H1 (cell line): ENCODE results near the gene MAP7. TPM values are rescaled to one million over a fixed set of nuclear protein-coding genes. Genes with fewer than 3 reads are reported as not detected.

Experiments used
- CTCF ChIA-PET: fragments of 300-600 bp; sonication (Branson Sonifier 250); formaldehyde crosslinking; loops from one replicate; lab custom pipeline; 2021; ENCODE audit not compliant: partially characterized antibody; lab: Charles Lee
- POLR2A ChIA-PET: fragments of 300-600 bp; sonication (Branson Sonifier 250); formaldehyde crosslinking; loops from one replicate; lab custom pipeline; 2021; ENCODE audit warnings: inconsistent platforms; ENCODE audit not compliant: partially characterized antibody; lab: Charles Lee
- DNase-seq, 2 experiments: peaks; one replicate each; pipeline versions ENCODE4 v3.0.0 to v3.0.0-alpha.2; 2010 to 2022; ENCODE audit warnings: low spot score in 2 of 2, low read depth in 1 of 2, mixed read lengths in 1 of 2
- FAIRE-seq: peaks from 2 replicates; lab custom pipeline; 2011; peaks lifted over from hg19 to GRCh38; lab: Jason Lieb, UNC
- H2AFZ ChIP-seq: 2 replicates; pipeline ENCODE4 v1.8.1; 2012; ENCODE audit warnings: low read length, inconsistent platforms
- H2AK5ac ChIP-seq: 2 replicates; pipeline ENCODE4 v1.6.1; 2013; ENCODE audit warnings: low read depth, low read length
- H2BK120ac ChIP-seq: replicated peaks from 2 replicates; pipeline ENCODE3; 2013; ENCODE audit warnings: low read depth, low read length, inconsistent platforms
- H2BK12ac ChIP-seq: 2 replicates; pipeline ENCODE4 v1.6.1; 2013; ENCODE audit warnings: low read depth, low read length
- H2BK15ac ChIP-seq: 2 replicates; pipeline ENCODE4 v1.6.1; 2013; ENCODE audit warnings: low read length
- H2BK20ac ChIP-seq: 2 replicates; pipeline ENCODE4 v1.6.1; 2013; ENCODE audit warnings: low read length
- H2BK5ac ChIP-seq: 2 replicates; pipeline ENCODE4 v1.6.1; 2013; ENCODE audit warnings: low read depth, low read length
- H3K14ac ChIP-seq: 2 replicates; pipeline ENCODE4 v1.6.1; 2013; ENCODE audit warnings: inconsistent platforms; ENCODE audit not compliant: insufficient read length
- H3K18ac ChIP-seq: 2 replicates; pipeline ENCODE4 v1.6.1; 2013; ENCODE audit warnings: low read length; ENCODE audit errors: extremely low read depth
- H3K23ac ChIP-seq: 2 replicates; pipeline ENCODE4 v1.6.1; 2013; ENCODE audit warnings: inconsistent platforms; ENCODE audit not compliant: insufficient read length
- H3K23me2 ChIP-seq: 2 replicates; pipeline ENCODE4 v1.6.1; 2013; ENCODE audit warnings: low read depth, low read length
- H3K27ac ChIP-seq: 2 replicates; pipeline ENCODE4 v1.6.1; 2011; ENCODE audit warnings: low read depth, low read length, inconsistent platforms
- H3K27me3 ChIP-seq, 4 experiments: replicated peaks in 1 of 4; 1 replicate in 1 of 4; 2 replicates in 3 of 4; pipeline versions ENCODE4 v1.6.1 to v1.8.1; 2011 to 2013; ENCODE audit warnings: low read length in 3 of 4, mild to moderate bottlenecking in 3 of 4, inconsistent platforms in 2 of 4, mixed read lengths in 2 of 4, moderate library complexity in 1 of 4; ENCODE audit not compliant: control insufficient read depth in 3 of 4, insufficient read depth in 3 of 4; ENCODE audit errors: extremely low read depth in 1 of 4
- H3K36me3 ChIP-seq, 4 experiments: 2 replicates each; pipeline versions ENCODE4 v1.6.1 to v1.8.1; 2011 to 2013; ENCODE audit warnings: mild to moderate bottlenecking in 4 of 4, low read length in 3 of 4, moderate library complexity in 2 of 4, control low read depth in 1 of 4, inconsistent platforms in 1 of 4; ENCODE audit not compliant: insufficient read depth in 4 of 4, control insufficient read depth in 2 of 4
- H3K4ac ChIP-seq: replicated peaks from 2 replicates; pipeline ENCODE3; 2013; ENCODE audit warnings: low read length, low read depth, mixed read lengths, inconsistent platforms; ENCODE audit not compliant: insufficient read length
- H3K4me1 ChIP-seq, 4 experiments: replicated peaks in 1 of 4; 1 replicate in 1 of 4; 2 replicates in 3 of 4; pipeline versions ENCODE4 v1.6.1 to v1.8.1; 2011 to 2013; ENCODE audit warnings: low read length in 3 of 4, inconsistent platforms in 2 of 4, mixed read lengths in 1 of 4; ENCODE audit not compliant: insufficient read depth in 4 of 4, control insufficient read depth in 3 of 4
- H3K4me2 ChIP-seq, 2 experiments: 2 replicates each; pipeline versions ENCODE4 v1.6.1 to v1.8.1; 2011 to 2013; ENCODE audit warnings: low read depth in 2 of 2, low read length in 2 of 2, control low read depth in 1 of 2, inconsistent platforms in 1 of 2, mild to moderate bottlenecking in 1 of 2; ENCODE audit not compliant: insufficient read depth in 1 of 2
- H3K4me3 ChIP-seq, 4 experiments: fragments of 200-600, 300-600 bp in 1 of 4; sonication (generic), shearing (Covaris generic), sonication (Bioruptor Twin) in 1 of 4; 2 replicates each; pipeline versions ENCODE4 v1.5.1 to v1.8.1; 2011 to 2016; ENCODE audit warnings: low read length in 4 of 4, low read depth in 3 of 4, control low read depth in 2 of 4, inconsistent platforms in 2 of 4, mild to moderate bottlenecking in 2 of 4, mixed read lengths in 1 of 4, moderate library complexity in 1 of 4; ENCODE audit not compliant: insufficient read depth in 2 of 4; ENCODE audit errors: extremely low read depth in 1 of 4
- H3K56ac ChIP-seq: replicated peaks from 2 replicates; pipeline ENCODE3; 2013; ENCODE audit warnings: low read depth, mild to moderate bottlenecking, mixed read lengths, low read length, inconsistent platforms; ENCODE audit not compliant: insufficient read length
- H3K79me1 ChIP-seq: 2 replicates; pipeline ENCODE4 v1.6.1; 2013; ENCODE audit warnings: low read depth, low read length, control low read depth
- H3K79me2 ChIP-seq, 2 experiments: 2 replicates each; pipeline versions ENCODE4 v1.6.1 to v1.8.1; 2012 to 2013; ENCODE audit warnings: low read length in 2 of 2, mild to moderate bottlenecking in 2 of 2, inconsistent platforms in 1 of 2; ENCODE audit not compliant: insufficient read depth in 2 of 2, control insufficient read depth in 1 of 2
- H3K9ac ChIP-seq, 4 experiments: replicated peaks in 1 of 4; 1 replicate in 1 of 4; 2 replicates in 3 of 4; pipeline versions ENCODE4 v1.6.1 to v1.8.1; 2011 to 2013; ENCODE audit warnings: low read depth in 3 of 4, low read length in 3 of 4, control low read depth in 2 of 4, mild to moderate bottlenecking in 2 of 4, moderate library complexity in 2 of 4, inconsistent platforms in 1 of 4; ENCODE audit errors: extremely low read depth in 1 of 4
- H3K9me3 ChIP-seq, 2 experiments: 2 replicates each; pipeline versions ENCODE4 v1.6.1 to v1.8.1; 2012 to 2013; ENCODE audit warnings: mild to moderate bottlenecking in 2 of 2, moderate library complexity in 2 of 2, control low read depth in 1 of 2, inconsistent platforms in 1 of 2, low read depth in 1 of 2, low read length in 1 of 2, mixed read lengths in 1 of 2; ENCODE audit not compliant: insufficient read depth in 2 of 2
- H4K20me1 ChIP-seq, 2 experiments: replicated peaks in 1 of 2; 2 replicates each; pipeline versions ENCODE3 to v1.8.1; 2011 to 2013; ENCODE audit warnings: inconsistent platforms in 2 of 2, low read length in 2 of 2, mild to moderate bottlenecking in 1 of 2; ENCODE audit not compliant: insufficient read depth in 2 of 2, control insufficient read depth in 1 of 2
- H4K5ac ChIP-seq: 2 replicates; pipeline ENCODE4 v1.6.1; 2013; ENCODE audit warnings: low read length, low read depth, mixed read lengths, inconsistent platforms; ENCODE audit not compliant: insufficient read length
- H4K8ac ChIP-seq: 2 replicates; pipeline ENCODE4 v1.8.0; 2013; ENCODE audit warnings: mild to moderate bottlenecking, moderate library complexity, low read length, inconsistent platforms; ENCODE audit not compliant: insufficient read depth; ENCODE audit errors: extremely low read depth
- H4K91ac ChIP-seq: replicated peaks from 2 replicates; pipeline ENCODE3; 2013; ENCODE audit warnings: low read length, mixed read lengths, inconsistent platforms; ENCODE audit not compliant: insufficient read length
- CHD2 ChIP-seq: IDR thresholded peaks from 2 replicates; pipeline ENCODE4 v1.6.1; 2012; ENCODE audit warnings: low read length, improper control_type of control experiment
- CTBP2 ChIP-seq: IDR thresholded peaks from 2 replicates; pipeline ENCODE4 v1.7.0; 2011; ENCODE audit warnings: borderline replicate concordance, mild to moderate bottlenecking, moderate library complexity, mixed read lengths, low read length; ENCODE audit not compliant: insufficient read depth, insufficient read length
- GTF2F1 ChIP-seq: IDR thresholded peaks from 2 replicates; pipeline ENCODE4 v1.6.1; 2012; ENCODE audit warnings: low read depth, low read length, improper control_type of control experiment, borderline replicate concordance
- KDM5A ChIP-seq: fragments of 200-600 bp; IDR thresholded peaks from 2 replicates; pipeline ENCODE4 v1.7.1; 2012; ENCODE audit warnings: mild to moderate bottlenecking, low read length, inconsistent platforms, mixed read lengths
- RFX5 ChIP-seq: IDR thresholded peaks from 2 replicates; pipeline ENCODE4 v1.6.1; 2011; ENCODE audit warnings: low read depth, low read length, improper control_type of control experiment, borderline replicate concordance
- SRF ChIP-seq: IDR thresholded peaks from 2 replicates; pipeline ENCODE4 v1.6.1; 2011; ENCODE audit warnings: mild to moderate bottlenecking, low read depth, low read length, moderate library complexity
- WGBS, 2 experiments: shearing (Covaris generic) in 1 of 2; methylation state at CpG; one replicate each; pipeline versions ENCODE4 v1.1.6 to v1.1.7; 2013 to 2015; ENCODE audit warnings: low lambda C conversion rate in 2 of 2, mixed read lengths in 2 of 2, inconsistent platforms in 1 of 2, low coverage in 1 of 2, missing lambda C conversion rate in 1 of 2; ENCODE audit not compliant: insufficient replicate concordance in 2 of 2, insufficient coverage in 1 of 2, insufficient read length in 1 of 2; ENCODE audit errors: extremely low coverage in 1 of 2, missing lambda C conversion rate in 1 of 2; 5-methylcytosine and 5-hydroxymethylcytosine counted together
- polyA plus RNA-seq, 7 experiments: library from polyadenylated mRNA; depleted of rRNA in 3 of 7; stranded (reverse) in 5 of 7; unstranded in 2 of 7; fragments of >200 nt in 5 of 7; fragments of 200-250 nt in 2 of 7; gene quantifications; 1 replicate in 5 of 7; 2 replicates in 1 of 7; 4 replicates in 1 of 7; pipeline versions ENCODE4 v1.2.1 to v1.2.3, GENCODE V29; 2011 to 2013; ENCODE audit warnings: missing spikeins in 2 of 7, mixed read lengths in 2 of 7
- total RNA-seq: library from RNA; stranded (reverse); fragmentation: NEBNext Ultra II Directional; extraction: Animal tissue kit (Norgen Biotek cat#: 25700); gene quantifications from 2 replicates; pipeline ENCODE4 v1.2.1, GENCODE V29; 2021

Gene MAP7
- total and polyA plus RNA-seq, 2 of the 8 experiments (the other 6 are each of a cell fraction or from before 2014, with no cell fraction given), result 13.5 to 66.9 TPM

GRCh38 chr6:136527831-136528230 lies 22.4 kb downstream of the MAP7 start:
- Histone ChIP-seq H3K4ac (no peak overlapping the region), H3K23ac (no peak overlapping the region), H2BK5ac (no peak overlapping the region), H3K23me2 (peaks cover 1% of the 10 kb centered on the region; the same call in 1 of the 2 replicates), H4K91ac (no peak overlapping the region), H4K20me1 (peaks cover 0 to 10% of the 10 kb centered on the region in 2 experiments), H2BK12ac (no peak overlapping the region), H2AFZ (no peak overlapping the region), H3K9ac (no peak overlapping the region), H3K14ac (no peak overlapping the region), H3K4me1 (peaks cover 15 to 31% (median 27%) of the 10 kb centered on the region in 4 experiments), H2BK120ac (no peak overlapping the region), H3K4me2 (no peak overlapping the region), H2AK5ac (no peak overlapping the region), H4K8ac (no peak overlapping the region), H3K27me3 (no peaks in the 10 kb centered on the region), H3K36me3 (no peaks in the 10 kb centered on the region), H2BK20ac (no peak overlapping the region), H2BK15ac (no peak overlapping the region), H3K4me3 (no peak overlapping the region), H3K79me2 (peaks cover 3 to 91% of the 10 kb centered on the region in 2 experiments; a peak in 3 of 4 replicates), H3K18ac (no peak overlapping the region; the same call in 1 of the 2 replicates), H4K5ac (no peak overlapping the region), H3K79me1 (peaks cover 13% of the 10 kb centered on the region), H3K27ac (no peak overlapping the region), H3K56ac (no peak overlapping the region), H3K9me3 (no peaks in the 10 kb centered on the region)
- POLR2A ChIA-PET, result no interaction called here
- FAIRE-seq (no peak), DNase-seq (no peak)
- CTCF ChIA-PET, result interaction anchor here (1.5 to 4.6 kb wide), 3 partner anchors 19 to 189 kb away, joined by 4 to 22 read pairs (median 4); partner anchors contain the start of gene MAP7
- 45% methylated on average over 6 of the region's 6 CpGs; no CpG with 5 or more reads in 1 of the 2 experiments for WGBS, 2 experiments
- no peak for TF ChIP-seq CTBP2
- TF ChIP-seq KDM5A, result no peak
- no peak for TF ChIP-seq GTF2F1
- no peak for TF ChIP-seq CHD2
- no peak for TF ChIP-seq RFX5
- no peak for TF ChIP-seq SRF
